Gastroesophageal sphincter (tissue), 4 donors: ENCODE measurements around the gene PAIP2B. TPM values are rescaled to one million over a fixed set of nuclear protein-coding genes. Genes with fewer than 3 reads are reported as not detected.

Experiments used
- small RNA-seq, 4 donors: library from RNA; depleted of rRNA; stranded (forward); fragments of <200 nt; gene quantifications; one replicate each; pipeline ENCODE3, GENCODE V24; 2016
- total RNA-seq, 4 donors: library from RNA; depleted of rRNA; stranded (reverse); fragments of >200 nt; gene quantifications; one replicate each; pipeline ENCODE4 v1.1.0, GENCODE V29; 2016

PAIP2B gene
- total RNA-seq, 4 donors from 2014 or later: 15.1 to 19.3 (median 16.4) TPM

Small RNA genes lying within 50 kb of the gene (small RNA-seq; reads per million reads assigned to genes)
- 0 reads per million in 4 donors for gene AC007881.1

Other genes starting within 250 kb of the PAIP2B start
- gene ANKRD53, start 248.5 kb downstream of the PAIP2B start, total RNA-seq: 1 to 10 TPM in 2 of 4 donors, under 1 TPM in 2; 0.27 to 2.8 (median 0.97) TPM
- 10 to 100 TPM; 24.6 to 41.0 (median 34.9) TPM for gene TEX261, start 232.2 kb downstream of the PAIP2B start, total RNA-seq
- 10 to 100 TPM; 46.7 to 93.8 (median 66.1) TPM for gene NAGK, start 158.5 kb downstream of the PAIP2B start, total RNA-seq
- 10 to 100 TPM; 11.9 to 23.7 (median 19.1) TPM for gene MCEE, start 96.9 kb downstream of the PAIP2B start, total RNA-seq
- gene MPHOSPH10, start 96.5 kb downstream of the PAIP2B start, total RNA-seq: 10 to 100 TPM; 16.2 to 24.6 (median 22.1) TPM
- 100 to 1,000 TPM in 2 of 4 donors, 10 to 100 TPM in 2; 80.7 to 223 (median 122) TPM for gene ZNF638, start 104.7 kb upstream of the PAIP2B start, total RNA-seq
- gene DYSF, start 226.5 kb upstream of the PAIP2B start, total RNA-seq: 10 to 100 TPM; 11.0 to 50.1 (median 17.4) TPM